Measurements from ENCODE around the gene FSCB. TPM values are rescaled to one million over a fixed set of nuclear protein-coding genes. Genes with fewer than 3 reads are reported as not detected.
"Not testable (repeated sequence)": the region's sequence is repeated elsewhere in the genome, so short reads cannot be mapped to it uniquely, and the experiment has no call there.

Gene FSCB, protein sequence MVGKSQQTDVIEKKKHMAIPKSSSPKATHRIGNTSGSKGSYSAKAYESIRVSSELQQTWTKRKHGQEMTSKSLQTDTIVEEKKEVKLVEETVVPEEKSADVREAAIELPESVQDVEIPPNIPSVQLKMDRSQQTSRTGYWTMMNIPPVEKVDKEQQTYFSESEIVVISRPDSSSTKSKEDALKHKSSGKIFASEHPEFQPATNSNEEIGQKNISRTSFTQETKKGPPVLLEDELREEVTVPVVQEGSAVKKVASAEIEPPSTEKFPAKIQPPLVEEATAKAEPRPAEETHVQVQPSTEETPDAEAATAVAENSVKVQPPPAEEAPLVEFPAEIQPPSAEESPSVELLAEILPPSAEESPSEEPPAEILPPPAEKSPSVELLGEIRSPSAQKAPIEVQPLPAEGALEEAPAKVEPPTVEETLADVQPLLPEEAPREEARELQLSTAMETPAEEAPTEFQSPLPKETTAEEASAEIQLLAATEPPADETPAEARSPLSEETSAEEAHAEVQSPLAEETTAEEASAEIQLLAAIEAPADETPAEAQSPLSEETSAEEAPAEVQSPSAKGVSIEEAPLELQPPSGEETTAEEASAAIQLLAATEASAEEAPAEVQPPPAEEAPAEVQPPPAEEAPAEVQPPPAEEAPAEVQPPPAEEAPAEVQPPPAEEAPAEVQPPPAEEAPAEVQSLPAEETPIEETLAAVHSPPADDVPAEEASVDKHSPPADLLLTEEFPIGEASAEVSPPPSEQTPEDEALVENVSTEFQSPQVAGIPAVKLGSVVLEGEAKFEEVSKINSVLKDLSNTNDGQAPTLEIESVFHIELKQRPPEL
- not detected for polyA plus RNA-seq (2013)

DNA sequence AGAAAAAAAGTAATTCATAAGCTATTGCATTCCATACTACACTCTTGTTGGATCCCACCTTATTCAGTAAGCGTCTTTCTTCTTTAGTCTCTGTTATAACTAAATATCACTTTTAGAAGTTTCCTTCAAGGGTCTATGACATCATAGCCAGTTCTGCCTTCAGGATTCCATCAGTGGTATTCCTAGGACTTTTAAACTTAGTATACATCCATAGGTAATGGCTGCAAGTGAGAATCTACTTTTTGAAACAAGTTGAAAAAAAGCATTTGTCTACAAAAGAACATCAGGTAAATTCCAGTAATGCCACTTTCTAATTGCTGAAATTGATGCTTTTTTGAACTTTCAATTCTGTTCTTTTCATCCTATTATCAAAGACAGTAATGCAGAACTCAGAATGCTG, at the start of gene FSCB:
Gene FSCB, minus strand, starts transcription at position 101 of the 400 bp plus-strand sequence. CDS start 296 bp downstream, outside the sequence.
- Histone ChIP-seq H3K4me1 (ENCODE audit: control extremely low read depth in 1 of 4, control insufficient read depth in 4 of 4, insufficient read depth in 4 of 4, low read length in 3 of 4) (no peaks in the 10 kb centered on the region), H3K27ac (ENCODE audit: insufficient read depth in 1 of 2, low read depth in 1 of 2, low read length in 2 of 2, poor library complexity in 1 of 2, severe bottlenecking in 2 of 2) (no peak within 1 kb of the TSS), H3K9me3 (ENCODE audit: control extremely low read depth in 1 of 5, control insufficient read depth in 4 of 5, insufficient read depth in 2 of 5, low read depth in 1 of 5, low read length in 4 of 5) (no peaks in the 10 kb centered on the region), H3K36me3 (ENCODE audit: control insufficient read depth in 4 of 4, insufficient read depth in 4 of 4, low read length in 3 of 4) (no peaks in the 10 kb centered on the region), H3K27me3 (replicated peaks in 2 of 5; ENCODE audit: control insufficient read depth in 4 of 5, insufficient read depth in 5 of 5, low read length in 4 of 5) (no peaks in the 10 kb centered on the region), H3K4me3 (ENCODE audit: control insufficient read depth in 1 of 7, extremely low read depth in 1 of 7, insufficient read depth in 4 of 7, low read depth in 2 of 7, low read length in 6 of 7) (no peak within 1 kb of the TSS)
- no CpG with 5 or more reads among the region's 1 CpG for WGBS (ENCODE audit: insufficient coverage)
- POLR2A ChIA-PET, result no interaction called here
- CTCF ChIA-PET, result no interaction called here
- no peak for DNase-seq

DNA sequence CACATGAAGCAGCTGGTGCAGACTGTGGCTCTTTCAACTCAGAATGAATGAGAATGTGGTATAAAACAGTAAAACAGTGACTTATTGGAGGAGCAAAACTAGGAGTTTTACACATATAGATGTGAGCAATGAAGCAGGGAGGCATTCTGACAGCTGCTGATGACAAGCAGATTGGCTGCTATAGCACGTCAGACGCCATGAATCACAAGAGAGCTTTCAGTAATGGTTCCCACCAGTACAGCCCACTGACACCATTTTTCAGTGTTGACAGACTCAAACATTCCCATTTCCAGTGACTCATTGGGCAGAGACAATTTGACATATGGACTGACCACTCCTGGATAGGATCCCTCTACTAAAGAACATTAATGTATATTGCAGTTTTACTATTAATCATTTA, 24.6 kb upstream of the FSCB start:
- H3K27ac ChIP-seq (ENCODE audit: insufficient read depth in 1 of 2, low read depth in 1 of 2, low read length in 2 of 2, poor library complexity in 1 of 2, severe bottlenecking in 2 of 2), result no peak overlapping the region
- H3K4me3 ChIP-seq (ENCODE audit: control insufficient read depth in 1 of 7, extremely low read depth in 1 of 7, insufficient read depth in 4 of 7, low read depth in 2 of 7, low read length in 6 of 7), result no peak overlapping the region
- no peak for DNase-seq
- no peaks in the 10 kb centered on the region for H3K9me3 ChIP-seq (ENCODE audit: control extremely low read depth in 1 of 5, control insufficient read depth in 4 of 5, insufficient read depth in 2 of 5, low read depth in 1 of 5, low read length in 4 of 5)
- WGBS (ENCODE audit: insufficient coverage), result no CpG with 5 or more reads among the region's 2 CpGs
- no peaks in the 10 kb centered on the region for H3K36me3 ChIP-seq (ENCODE audit: control insufficient read depth in 4 of 4, insufficient read depth in 4 of 4, low read length in 3 of 4)
- no peaks in the 10 kb centered on the region for H3K4me1 ChIP-seq (ENCODE audit: control extremely low read depth in 1 of 4, control insufficient read depth in 4 of 4, insufficient read depth in 4 of 4, low read length in 3 of 4)
- ChIA-PET POLR2A (no interaction called here), CTCF (no interaction called here)
- H3K27me3 ChIP-seq (replicated peaks in 2 of 5; ENCODE audit: control insufficient read depth in 4 of 5, insufficient read depth in 5 of 5, low read length in 4 of 5), result no peaks in the 10 kb centered on the region

DNA sequence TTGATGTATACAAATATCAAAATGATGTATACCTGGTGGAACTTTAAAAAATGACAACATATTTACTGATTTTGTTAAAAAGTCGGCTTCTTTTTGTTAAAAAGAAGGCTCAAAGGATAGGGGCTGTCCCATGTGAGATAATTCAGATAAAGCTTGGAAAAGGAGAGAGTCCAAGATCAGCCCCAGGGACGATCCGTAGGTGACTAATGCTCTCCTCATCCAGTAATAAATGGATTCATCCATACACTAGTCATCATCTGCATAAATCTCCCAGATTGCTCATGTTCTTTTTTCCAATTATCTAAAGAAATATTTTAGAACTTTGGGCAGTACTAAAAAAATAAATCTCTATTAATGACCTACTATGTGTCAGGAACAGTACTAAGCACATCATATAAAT, 23.4 kb upstream of the FSCB start:
- no peak for DNase-seq
- H3K27ac ChIP-seq (ENCODE audit: insufficient read depth in 1 of 2, low read depth in 1 of 2, low read length in 2 of 2, poor library complexity in 1 of 2, severe bottlenecking in 2 of 2), result no peak overlapping the region
- no peaks in the 10 kb centered on the region for H3K9me3 ChIP-seq (ENCODE audit: control extremely low read depth in 1 of 5, control insufficient read depth in 4 of 5, insufficient read depth in 2 of 5, low read depth in 1 of 5, low read length in 4 of 5)
- H3K4me1 ChIP-seq (ENCODE audit: control extremely low read depth in 1 of 4, control insufficient read depth in 4 of 4, insufficient read depth in 4 of 4, low read length in 3 of 4), result no peaks in the 10 kb centered on the region
- no peaks in the 10 kb centered on the region for H3K27me3 ChIP-seq (replicated peaks in 2 of 5; ENCODE audit: control insufficient read depth in 4 of 5, insufficient read depth in 5 of 5, low read length in 4 of 5)
- POLR2A ChIA-PET, result no interaction called here
- no peak overlapping the region for H3K4me3 ChIP-seq (ENCODE audit: control insufficient read depth in 1 of 7, extremely low read depth in 1 of 7, insufficient read depth in 4 of 7, low read depth in 2 of 7, low read length in 6 of 7)
- CTCF ChIA-PET, result no interaction called here
- WGBS (ENCODE audit: insufficient coverage), result 100% methylated on average over 1 of the region's 3 CpGs
- no peaks in the 10 kb centered on the region for H3K36me3 ChIP-seq (ENCODE audit: control insufficient read depth in 4 of 4, insufficient read depth in 4 of 4, low read length in 3 of 4)

DNA sequence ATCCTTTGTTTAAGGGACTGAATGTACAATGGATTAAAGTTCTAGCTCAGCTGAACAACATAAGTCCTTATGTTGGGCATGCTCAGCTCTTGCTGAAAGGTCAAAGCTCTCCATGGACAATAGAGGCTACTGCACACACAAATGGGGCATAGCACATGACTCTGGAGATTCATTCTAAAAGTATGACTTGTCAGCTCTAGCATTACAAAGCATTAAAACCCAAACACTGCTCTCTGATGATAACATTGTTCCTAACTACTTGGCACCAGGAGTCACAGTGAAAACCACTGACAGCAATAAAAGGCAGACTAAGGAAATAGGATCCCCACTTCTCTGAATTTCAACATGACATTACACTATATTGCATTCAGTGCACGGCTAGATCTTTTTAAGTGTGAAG, 21.9 kb upstream of the FSCB start:
- DNase-seq, result no peak
- no peaks in the 10 kb centered on the region for H3K27me3 ChIP-seq (replicated peaks in 2 of 5; ENCODE audit: control insufficient read depth in 4 of 5, insufficient read depth in 5 of 5, low read length in 4 of 5)
- H3K4me3 ChIP-seq (ENCODE audit: control insufficient read depth in 1 of 7, extremely low read depth in 1 of 7, insufficient read depth in 4 of 7, low read depth in 2 of 7, low read length in 6 of 7), result no peak overlapping the region
- no peaks in the 10 kb centered on the region for H3K9me3 ChIP-seq (ENCODE audit: control extremely low read depth in 1 of 5, control insufficient read depth in 4 of 5, insufficient read depth in 2 of 5, low read depth in 1 of 5, low read length in 4 of 5)
- H3K36me3 ChIP-seq (ENCODE audit: control insufficient read depth in 4 of 4, insufficient read depth in 4 of 4, low read length in 3 of 4), result no peaks in the 10 kb centered on the region
- POLR2A ChIA-PET, result no interaction called here
- no peaks in the 10 kb centered on the region for H3K4me1 ChIP-seq (ENCODE audit: control extremely low read depth in 1 of 4, control insufficient read depth in 4 of 4, insufficient read depth in 4 of 4, low read length in 3 of 4)
- WGBS (ENCODE audit: insufficient coverage), result no CpG with 5 or more reads among the region's 1 CpG
- CTCF ChIA-PET, result no interaction called here
- H3K27ac ChIP-seq (ENCODE audit: insufficient read depth in 1 of 2, low read depth in 1 of 2, low read length in 2 of 2, poor library complexity in 1 of 2, severe bottlenecking in 2 of 2), result no peak overlapping the region

DNA sequence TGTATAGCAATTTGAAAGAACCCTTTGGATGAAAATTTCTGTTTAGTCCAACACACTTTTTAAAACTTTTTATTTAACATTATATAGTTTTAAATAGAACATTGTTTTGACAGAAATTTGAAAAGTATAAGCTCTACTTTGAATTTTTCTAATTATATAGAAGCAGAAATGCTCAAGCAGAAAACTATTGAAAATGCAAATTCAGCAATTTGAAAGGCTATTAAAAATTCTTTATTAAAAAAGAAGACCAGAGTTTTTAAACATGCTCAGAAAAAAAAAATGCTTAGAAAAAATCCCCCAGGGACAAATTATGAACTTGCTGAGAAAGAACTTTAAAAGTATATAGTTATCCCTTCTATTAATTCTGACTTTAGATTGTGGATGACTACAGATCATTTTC, 21.1 kb upstream of the FSCB start:
- POLR2A ChIA-PET, result no interaction called here
- Histone ChIP-seq H3K4me3 (ENCODE audit: control insufficient read depth in 1 of 7, extremely low read depth in 1 of 7, insufficient read depth in 4 of 7, low read depth in 2 of 7, low read length in 6 of 7) (no peak overlapping the region), H3K27ac (ENCODE audit: insufficient read depth in 1 of 2, low read depth in 1 of 2, low read length in 2 of 2, poor library complexity in 1 of 2, severe bottlenecking in 2 of 2) (no peak overlapping the region), H3K27me3 (replicated peaks in 2 of 5; ENCODE audit: control insufficient read depth in 4 of 5, insufficient read depth in 5 of 5, low read length in 4 of 5) (no peaks in the 10 kb centered on the region), H3K4me1 (ENCODE audit: control extremely low read depth in 1 of 4, control insufficient read depth in 4 of 4, insufficient read depth in 4 of 4, low read length in 3 of 4) (no peaks in the 10 kb centered on the region), H3K9me3 (ENCODE audit: control extremely low read depth in 1 of 5, control insufficient read depth in 4 of 5, insufficient read depth in 2 of 5, low read depth in 1 of 5, low read length in 4 of 5) (no peaks in the 10 kb centered on the region), H3K36me3 (ENCODE audit: control insufficient read depth in 4 of 4, insufficient read depth in 4 of 4, low read length in 3 of 4) (no peaks in the 10 kb centered on the region)
- CTCF ChIA-PET, result no interaction called here
- no peak for DNase-seq

DNA sequence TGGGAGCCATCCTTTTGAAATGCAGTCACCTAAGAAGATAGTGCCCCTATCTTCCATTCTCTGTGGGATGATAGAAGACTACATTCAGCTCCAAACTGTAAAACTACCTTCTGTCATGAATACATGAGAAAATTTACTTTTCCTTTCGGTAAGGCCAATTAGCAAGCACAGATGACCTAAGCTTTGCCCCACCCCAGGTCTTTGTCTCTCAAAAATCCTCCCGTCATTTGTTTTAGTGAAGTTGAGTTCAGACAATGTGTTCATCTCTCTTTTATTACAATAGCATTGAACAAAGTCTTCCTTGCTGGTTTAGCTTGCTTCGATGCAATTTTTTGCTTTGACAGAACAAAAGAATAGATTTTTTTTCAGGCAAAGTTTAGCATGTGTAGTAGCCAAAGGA, 18.2 kb upstream of the FSCB start:
- 79% methylated on average over 2 of the region's 3 CpGs for whole genome bisulfite sequencing (ENCODE audit: insufficient coverage)

DNA sequence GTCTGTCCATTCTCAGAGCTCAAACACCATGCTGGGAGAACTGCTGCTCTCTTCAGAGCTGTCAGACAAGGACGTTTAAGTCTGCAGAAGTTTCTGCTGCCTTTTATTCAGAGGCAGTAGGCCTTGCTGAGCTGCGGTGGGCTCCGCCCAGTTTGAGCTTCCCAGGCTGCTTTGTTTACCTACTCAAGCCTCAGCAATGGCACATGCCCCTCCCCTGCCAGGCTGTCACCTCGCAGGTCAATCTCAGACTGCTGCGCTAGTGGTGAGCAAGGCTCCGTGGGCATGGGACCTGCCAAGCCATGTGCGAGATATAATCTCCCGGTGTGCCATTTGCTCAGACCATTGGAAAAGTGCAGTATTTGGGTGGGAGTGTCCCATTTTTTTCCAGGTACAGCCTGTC, 8.6 kb upstream of the FSCB start:
- H3K27me3 ChIP-seq (replicated peaks in 2 of 5; ENCODE audit: control insufficient read depth in 4 of 5, insufficient read depth in 5 of 5, low read length in 4 of 5); H3K9me3 ChIP-seq (ENCODE audit: control extremely low read depth in 1 of 5, control insufficient read depth in 4 of 5, insufficient read depth in 2 of 5, low read depth in 1 of 5, low read length in 4 of 5); POLR2A ChIA-PET; H3K4me3 ChIP-seq (ENCODE audit: control insufficient read depth in 1 of 7, extremely low read depth in 1 of 7, insufficient read depth in 4 of 7, low read depth in 2 of 7, low read length in 6 of 7); CTCF ChIA-PET; DNase-seq; H3K4me1 ChIP-seq (ENCODE audit: control extremely low read depth in 1 of 4, control insufficient read depth in 4 of 4, insufficient read depth in 4 of 4, low read length in 3 of 4); H3K27ac ChIP-seq (ENCODE audit: insufficient read depth in 1 of 2, low read depth in 1 of 2, low read length in 2 of 2, poor library complexity in 1 of 2, severe bottlenecking in 2 of 2); H3K36me3 ChIP-seq (ENCODE audit: control insufficient read depth in 4 of 4, insufficient read depth in 4 of 4, low read length in 3 of 4): not testable (repeated sequence)
- WGBS (ENCODE audit: insufficient coverage), result 87% methylated on average over 8 of the region's 8 CpGs

More for the DNA sequence above, 18.2 kb upstream of the FSCB start:
- no peak overlapping the region for H3K4me3 ChIP-seq (ENCODE audit: control insufficient read depth in 1 of 7, extremely low read depth in 1 of 7, insufficient read depth in 4 of 7, low read depth in 2 of 7, low read length in 6 of 7)
- H3K9me3 ChIP-seq (ENCODE audit: control extremely low read depth in 1 of 5, control insufficient read depth in 4 of 5, insufficient read depth in 2 of 5, low read depth in 1 of 5, low read length in 4 of 5), result no peaks in the 10 kb centered on the region
- no peaks in the 10 kb centered on the region for H3K36me3 ChIP-seq (ENCODE audit: control insufficient read depth in 4 of 4, insufficient read depth in 4 of 4, low read length in 3 of 4)
- ChIA-PET POLR2A (no interaction called here), CTCF (no interaction called here)
- no peaks in the 10 kb centered on the region for H3K4me1 ChIP-seq (ENCODE audit: control extremely low read depth in 1 of 4, control insufficient read depth in 4 of 4, insufficient read depth in 4 of 4, low read length in 3 of 4)
- H3K27ac ChIP-seq (ENCODE audit: insufficient read depth in 1 of 2, low read depth in 1 of 2, low read length in 2 of 2, poor library complexity in 1 of 2, severe bottlenecking in 2 of 2), result no peak overlapping the region
- no peaks in the 10 kb centered on the region for H3K27me3 ChIP-seq (replicated peaks in 2 of 5; ENCODE audit: control insufficient read depth in 4 of 5, insufficient read depth in 5 of 5, low read length in 4 of 5)
- no peak for DNase-seq

Measured in common myeloid progenitor, CD34-positive (primary cell).